Left ventricle myocardium inferior (tissue), 1 donor: ENCODE results near the gene SORCS2. TPM values are rescaled to one million over a fixed set of nuclear protein-coding genes. Genes with fewer than 3 reads are reported as not detected.

Experiments
- DNase-seq: peaks from one replicate; pipeline ENCODE4 v3.0.0-alpha.2; 2020
- H3K27ac ChIP-seq: fragments of 200-600 bp; replicated peaks from 2 replicates; pipeline ENCODE4 v1.8.0; 2021
- H3K27me3 ChIP-seq: fragments of 200-600 bp; 2 replicates; pipeline ENCODE4 v1.8.0; 2021; ENCODE audit warnings: low read depth
- H3K36me3 ChIP-seq: fragments of 200-600 bp; 2 replicates; pipeline ENCODE4 v1.8.0; 2021
- H3K4me1 ChIP-seq: fragments of 200-600 bp; 2 replicates; pipeline ENCODE4 v1.8.0; 2021
- H3K4me3 ChIP-seq: fragments of 200-600 bp; 2 replicates; pipeline ENCODE4 v1.8.0; 2021; ENCODE audit warnings: mild to moderate bottlenecking, moderate library complexity
- H3K9me3 ChIP-seq: fragments of 200-600 bp; replicated peaks from 2 replicates; pipeline ENCODE4 v1.8.0; 2021
- CTCF ChIP-seq: fragments of 200-600 bp; IDR thresholded peaks from 2 replicates; pipeline ENCODE4 v1.8.0; 2021; ENCODE audit warnings: antibody characterized with exemption, mild to moderate bottlenecking, borderline replicate concordance
- intact Hi-C: fragments of 100-400 bp; cut with micrococcal nuclease; formaldehyde crosslinking; loops from one replicate; pipeline ENCODE4 v1.11.0; 2022
- total RNA-seq: library from RNA; stranded (reverse); fragmentation: NEBNext Ultra II Directional; extraction: Animal tissue kit (Norgen Biotek cat#: 25700); gene quantifications from one replicate; pipeline ENCODE4 v1.2.1, GENCODE V29; 2021
- donor health status: DM: no; HTN: yes; CAD: no; lungs with severe emphysema.

The SORCS2 gene
- total RNA-seq, 1 donor from 2014 or later = 1.2 TPM

- Histone ChIP-seq H3K36me3 (no peaks in the 10 kb centered on the region), H3K27me3 (no peaks in the 10 kb centered on the region), H3K9me3 (no peaks in the 10 kb centered on the region), H3K4me3 (no peak overlapping the region), H3K4me1 (no peaks in the 10 kb centered on the region), H3K27ac (no peak overlapping the region)
- intact Hi-C loops = no loop called here
- TF ChIP-seq CTCF = no peak
- DNase-seq = no peak
Measured at GRCh38 chr4:7480423-7480822, 288.1 kb downstream of the SORCS2 start.

- H3K27ac ChIP-seq = no peak overlapping the region
- H3K9me3 ChIP-seq = no peaks in the 10 kb centered on the region
- H3K4me3 ChIP-seq = no peak overlapping the region
- no peak for DNase-seq
- no peaks in the 10 kb centered on the region for H3K36me3 ChIP-seq
- H3K4me1 ChIP-seq = no peaks in the 10 kb centered on the region
- intact Hi-C loops = no loop called here
- TF ChIP-seq CTCF = no peak
- peaks cover 7% of the 10 kb centered on the region for H3K27me3 ChIP-seq
Measured at GRCh38 chr4:7481227-7481626, 288.9 kb downstream of the SORCS2 start.

GRCh38 chr4:7485096-7485495 is 292.8 kb downstream of the SORCS2 start:
- Histone ChIP-seq H3K27ac (no peak overlapping the region), H3K27me3 (peaks cover 35% of the 10 kb centered on the region), H3K9me3 (no peaks in the 10 kb centered on the region), H3K36me3 (no peaks in the 10 kb centered on the region), H3K4me1 (no peaks in the 10 kb centered on the region), H3K4me3 (no peak overlapping the region)
- DNase-seq = no peak
- TF ChIP-seq CTCF = no peak
- intact Hi-C loops = no loop called here

GRCh38 chr4:7486101-7486500 is 293.8 kb downstream of the SORCS2 start:
- H3K27me3 ChIP-seq = peaks cover 45% of the 10 kb centered on the region
- no peaks in the 10 kb centered on the region for H3K36me3 ChIP-seq
- H3K4me3 ChIP-seq = no peak overlapping the region
- no peak for TF ChIP-seq CTCF
- intact Hi-C loops = no loop called here
- no peaks in the 10 kb centered on the region for H3K4me1 ChIP-seq
- DNase-seq = no peak
- no peaks in the 10 kb centered on the region for H3K9me3 ChIP-seq
- H3K27ac ChIP-seq = no peak overlapping the region

- TF ChIP-seq CTCF = no peak
Measured at GRCh38 chr4:7487502-7487901, 295.2 kb downstream of the SORCS2 start.

GRCh38 chr4:7487998-7488671 is 295.8 kb downstream of the SORCS2 start:
- no peak overlapping the region for H3K4me3 ChIP-seq
- intact Hi-C loops = no loop called here
- DNase-seq = no peak
- H3K27me3 ChIP-seq = peaks cover 49% of the 10 kb centered on the region
- peaks cover 15% of the 10 kb centered on the region for H3K9me3 ChIP-seq
- no peaks in the 10 kb centered on the region for H3K4me1 ChIP-seq
- H3K36me3 ChIP-seq = no peaks in the 10 kb centered on the region
- TF ChIP-seq CTCF = no peak
- no peak overlapping the region for H3K27ac ChIP-seq

More at GRCh38 chr4:7487502-7487901, 295.2 kb downstream of the SORCS2 start:
- Histone ChIP-seq H3K9me3 (peaks cover 9% of the 10 kb centered on the region), H3K4me1 (no peaks in the 10 kb centered on the region), H3K36me3 (no peaks in the 10 kb centered on the region), H3K27ac (no peak overlapping the region), H3K27me3 (peaks cover 49% of the 10 kb centered on the region), H3K4me3 (no peak overlapping the region)
- no peak for DNase-seq
- intact Hi-C loops = no loop called here
